ENCODE results near the gene SAMD4A.

The SAMD4A gene

DNA sequence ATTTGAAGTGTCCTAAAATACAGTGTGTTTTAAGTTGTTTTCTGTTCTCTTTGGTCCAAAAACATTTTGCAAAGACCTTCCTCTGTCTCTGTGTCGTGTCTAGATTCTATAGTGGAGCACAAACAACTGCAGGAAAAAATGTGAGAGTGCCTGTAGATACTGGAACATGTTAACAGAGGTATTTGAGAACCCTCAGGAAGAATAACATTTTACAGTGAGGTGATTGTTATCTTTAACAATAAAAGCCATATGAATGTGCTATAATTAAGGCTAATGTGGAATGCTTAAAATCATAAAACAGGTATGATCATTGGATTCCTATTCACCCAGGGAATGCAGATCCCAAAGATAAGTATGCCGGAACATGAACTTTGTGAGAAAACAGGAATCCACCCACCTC lies 98.0 kb downstream of the SAMD4A start:
- DNase-seq: no peak

DNA sequence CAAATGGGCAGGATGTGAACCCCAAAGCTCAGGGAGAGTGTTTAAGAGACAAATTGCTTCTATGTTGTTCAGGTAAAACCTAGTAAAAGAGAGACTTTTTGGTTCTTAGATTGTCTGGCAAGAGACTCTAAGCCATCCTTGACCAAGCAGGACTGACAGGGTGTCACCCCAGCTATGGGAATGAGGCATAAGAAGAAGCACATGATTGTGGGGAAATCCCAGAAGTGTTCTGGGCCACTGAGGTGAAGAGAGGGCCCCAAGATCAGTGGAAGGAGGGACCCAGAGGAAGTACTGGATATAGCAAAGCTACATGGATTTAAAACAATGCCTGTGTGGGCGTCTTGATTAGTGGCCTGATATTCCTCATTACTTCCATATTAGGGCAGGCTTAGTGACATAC lies 99.0 kb downstream of the SAMD4A start:
- no peak for DNase-seq

DNA sequence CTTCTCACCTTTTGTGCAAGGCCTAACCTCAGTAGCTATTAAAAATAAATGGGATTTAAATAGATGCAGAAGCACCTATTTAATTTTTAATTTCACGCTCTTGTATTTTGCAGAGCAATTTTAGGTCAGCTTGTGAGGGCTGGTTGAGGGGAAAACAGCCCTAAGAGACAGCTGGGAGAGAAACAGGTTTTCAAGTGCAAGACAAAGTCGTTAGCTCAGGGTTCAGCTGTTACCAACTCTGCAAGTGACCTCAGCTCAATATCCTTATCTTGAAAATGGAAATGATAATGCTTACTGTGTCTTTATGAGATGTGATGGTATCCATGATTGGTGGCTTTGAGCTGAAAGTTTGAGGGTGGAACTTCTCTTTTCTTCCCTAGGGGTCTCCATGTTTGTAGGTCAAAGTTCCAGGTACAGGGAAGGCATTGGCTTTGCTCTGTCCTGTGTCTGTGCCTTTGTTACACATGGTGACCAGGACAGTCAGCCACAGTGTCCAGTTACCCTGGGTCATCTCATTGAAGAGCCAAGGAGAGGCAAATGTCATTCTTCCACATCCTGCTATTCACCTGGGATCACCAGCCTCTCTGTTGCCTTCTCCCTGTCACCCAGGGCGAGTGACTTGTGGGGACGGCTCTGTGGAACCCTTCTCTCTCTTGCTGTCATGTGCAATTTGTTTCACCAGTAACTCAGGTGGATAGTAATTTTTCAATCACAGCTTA lies 100.3 kb downstream of the SAMD4A start:
- DNase-seq: no peak

DNA sequence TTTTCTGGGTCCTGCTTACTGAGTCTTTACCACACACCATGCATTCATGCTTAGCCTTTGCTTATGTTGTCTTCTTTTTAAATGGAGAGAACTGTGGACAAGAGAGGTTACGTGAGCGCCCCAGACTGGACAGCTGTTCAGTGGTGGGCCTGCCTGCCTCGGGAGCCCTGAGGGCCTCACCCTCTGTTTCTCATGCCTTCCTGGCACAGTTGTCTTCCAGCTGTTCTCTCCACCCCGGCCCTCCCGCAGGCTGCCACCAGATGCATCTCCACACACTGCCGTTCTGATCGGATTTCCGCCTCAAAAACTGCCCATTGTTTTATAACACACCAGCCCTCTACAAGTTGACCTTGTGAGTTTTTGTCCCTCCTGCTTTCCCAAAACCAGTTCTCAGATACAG lies 100.8 kb downstream of the SAMD4A start:
- DNase-seq: no peak

DNA sequence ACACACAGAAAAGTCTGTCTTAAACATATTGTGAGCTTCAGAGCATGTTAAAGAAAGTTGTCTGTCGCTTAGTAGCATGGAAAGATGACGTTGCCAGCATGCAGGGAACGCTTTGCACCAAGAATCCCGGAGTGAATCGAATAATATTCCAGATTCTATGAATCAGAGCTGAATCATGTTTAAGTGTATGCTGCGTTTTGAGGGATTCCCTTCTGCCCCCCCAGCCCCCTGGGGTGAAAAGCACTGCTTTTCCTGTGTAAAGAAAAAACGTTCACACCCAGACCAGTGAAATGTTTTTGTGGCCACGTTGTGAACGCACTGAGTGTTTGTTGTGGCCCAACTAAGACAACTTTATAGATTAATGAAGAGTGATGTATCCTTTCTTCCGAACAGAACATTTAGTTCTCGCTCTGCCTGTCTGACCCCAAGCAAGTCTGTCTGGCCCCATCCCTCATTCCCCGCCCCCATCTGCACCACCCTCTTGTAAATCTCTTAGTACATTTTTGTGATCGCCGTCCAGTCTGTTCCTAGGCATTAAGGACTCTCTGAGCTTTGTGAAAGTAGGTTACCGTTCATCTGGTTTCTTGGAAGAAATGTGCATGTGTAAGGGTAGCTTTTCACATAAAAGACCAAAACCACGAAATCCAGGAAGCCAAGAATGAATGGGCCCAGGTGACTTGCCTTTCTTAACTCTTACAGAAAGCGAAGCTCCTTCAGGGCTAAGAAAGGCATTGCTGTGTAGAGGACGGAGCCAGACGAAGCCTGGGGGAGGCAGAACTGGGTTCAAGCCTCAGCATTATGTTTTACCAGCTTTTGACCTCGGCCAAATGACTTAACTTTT lies 103.0 kb downstream of the SAMD4A start:
- no peak for DNase-seq

DNA sequence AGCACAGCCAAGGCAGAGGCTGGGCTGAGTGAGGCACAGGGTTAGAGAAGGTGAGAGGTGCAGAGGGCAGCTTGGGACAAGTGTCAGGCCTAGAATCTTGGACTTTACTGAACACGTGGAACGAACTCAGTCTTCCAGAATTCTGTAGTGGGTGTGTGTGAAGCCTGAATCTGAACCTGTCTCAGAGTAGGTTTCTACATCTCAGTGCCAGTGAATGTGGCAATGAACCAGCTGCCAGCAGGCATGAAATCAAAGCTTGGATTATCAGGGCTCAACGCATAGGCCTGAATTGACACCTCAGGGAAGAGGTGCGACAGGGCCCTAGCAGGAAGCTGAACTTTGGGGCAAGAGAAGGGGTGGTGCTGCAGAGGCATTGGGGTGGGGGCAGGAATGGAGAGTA lies 104.6 kb downstream of the SAMD4A start:
- DNase-seq: no peak

DNA sequence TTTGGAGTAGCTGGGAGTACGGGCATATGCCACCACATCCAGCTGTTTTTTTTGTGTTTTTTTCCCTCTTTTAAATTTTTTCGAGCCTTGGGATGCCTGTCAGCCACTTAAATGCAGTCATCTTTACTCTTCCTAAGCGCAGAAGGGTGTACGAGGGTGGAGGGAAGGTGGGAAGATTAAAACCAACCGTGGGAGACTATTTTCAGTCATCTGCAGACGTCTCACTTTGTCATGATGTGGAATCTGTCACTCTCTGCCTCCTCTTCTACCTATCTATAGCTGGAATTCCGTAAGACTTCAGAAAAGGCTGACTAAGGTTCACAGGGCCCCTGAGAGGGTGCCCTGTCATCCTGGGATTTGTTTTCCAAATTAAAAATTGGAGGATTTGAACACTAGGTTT lies 105.3 kb downstream of the SAMD4A start:
- DNase-seq: no peak

DNA sequence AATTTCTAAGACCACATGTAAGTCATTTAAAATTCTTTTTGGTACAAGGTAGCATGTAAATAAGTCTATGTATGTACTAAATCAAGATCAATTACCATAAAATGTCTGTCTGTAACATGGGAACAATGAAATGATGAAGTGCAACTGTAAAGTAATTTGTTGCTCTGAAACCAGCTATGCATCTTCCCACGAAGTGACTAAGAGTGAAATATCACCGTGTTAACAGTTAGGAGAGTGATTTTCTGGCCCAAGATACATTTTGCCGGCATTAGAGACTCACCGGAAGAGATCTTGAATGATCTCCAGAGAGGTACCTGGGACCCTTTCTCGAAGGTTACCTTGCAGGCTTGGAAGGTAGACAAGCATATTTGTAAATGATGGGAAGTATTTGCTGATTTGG lies 105.8 kb downstream of the SAMD4A start:
- DNase-seq: no peak

DNA sequence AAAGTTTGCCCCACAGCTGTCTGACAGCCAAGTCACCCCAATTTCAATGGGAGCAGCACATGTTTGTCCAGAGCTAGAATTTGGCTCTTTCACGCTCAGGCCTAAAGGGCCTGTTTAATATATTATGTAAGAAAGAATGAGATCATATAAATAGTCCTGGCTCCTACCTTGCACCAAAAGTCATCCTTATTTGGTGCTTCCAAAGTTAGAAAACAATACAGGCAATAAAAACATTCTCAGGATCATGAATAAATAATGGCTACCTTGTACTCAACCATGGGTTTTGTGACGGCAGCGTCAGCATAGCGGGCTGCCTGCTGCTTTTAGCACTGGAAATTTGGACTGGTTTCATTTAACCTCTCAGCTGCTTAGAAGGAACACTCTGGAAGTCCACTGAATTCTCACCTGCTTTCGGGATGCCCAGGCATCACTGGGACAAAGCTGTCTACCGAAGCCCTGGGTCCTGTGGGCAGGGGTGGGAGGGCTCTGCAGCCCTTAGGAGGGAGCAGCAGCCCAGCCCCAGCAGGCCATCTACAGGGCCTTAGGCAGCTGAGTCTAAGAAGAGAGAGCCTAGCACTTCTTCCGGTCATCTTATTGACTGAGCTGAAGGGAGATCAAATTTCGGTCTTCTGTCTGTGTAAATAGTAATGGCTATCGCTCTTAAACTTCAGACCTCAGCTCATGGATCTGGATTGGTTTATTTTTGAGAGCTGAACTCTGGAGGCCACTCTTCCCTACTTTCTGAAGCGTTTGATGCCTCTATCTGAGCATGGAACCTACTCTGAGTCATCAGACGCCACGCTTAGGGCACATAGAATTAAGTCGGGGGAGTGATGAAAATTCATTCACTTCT lies 106.5 kb downstream of the SAMD4A start:
- no peak for DNase-seq

DNA sequence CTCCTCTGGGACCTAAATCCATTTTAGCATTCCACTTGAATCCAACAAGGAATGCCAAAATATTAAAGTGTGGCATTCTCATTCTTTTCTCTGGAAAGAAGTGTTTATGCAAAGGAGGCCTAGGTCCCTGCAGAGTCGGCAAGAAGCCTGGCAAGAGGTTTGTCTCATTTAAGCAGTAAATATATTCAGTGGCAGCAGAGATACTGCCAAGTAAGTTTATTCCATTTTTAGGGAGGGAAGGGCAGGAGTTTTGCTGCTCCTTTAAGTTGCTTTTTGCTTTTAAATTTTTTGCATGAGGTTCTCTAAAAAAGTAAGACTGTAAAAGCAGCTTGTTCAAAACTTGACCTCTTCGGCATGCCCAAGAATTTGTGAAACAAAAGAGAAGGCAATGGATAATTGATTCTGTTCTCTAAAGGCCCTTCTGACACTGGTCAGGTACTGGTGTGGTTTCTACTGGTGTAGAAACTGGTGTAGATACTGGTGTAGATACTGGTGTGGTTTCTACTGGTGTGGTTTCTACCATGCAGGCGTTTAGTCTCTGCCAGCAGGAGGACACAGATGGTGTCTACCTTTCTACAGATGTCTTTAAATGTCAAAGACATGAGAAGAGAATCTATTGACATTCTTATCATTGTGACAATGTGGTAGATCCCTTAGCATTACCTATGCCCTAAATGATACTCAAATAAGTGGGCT lies 107.3 kb downstream of the SAMD4A start:
- DNase-seq: no peak

DNA sequence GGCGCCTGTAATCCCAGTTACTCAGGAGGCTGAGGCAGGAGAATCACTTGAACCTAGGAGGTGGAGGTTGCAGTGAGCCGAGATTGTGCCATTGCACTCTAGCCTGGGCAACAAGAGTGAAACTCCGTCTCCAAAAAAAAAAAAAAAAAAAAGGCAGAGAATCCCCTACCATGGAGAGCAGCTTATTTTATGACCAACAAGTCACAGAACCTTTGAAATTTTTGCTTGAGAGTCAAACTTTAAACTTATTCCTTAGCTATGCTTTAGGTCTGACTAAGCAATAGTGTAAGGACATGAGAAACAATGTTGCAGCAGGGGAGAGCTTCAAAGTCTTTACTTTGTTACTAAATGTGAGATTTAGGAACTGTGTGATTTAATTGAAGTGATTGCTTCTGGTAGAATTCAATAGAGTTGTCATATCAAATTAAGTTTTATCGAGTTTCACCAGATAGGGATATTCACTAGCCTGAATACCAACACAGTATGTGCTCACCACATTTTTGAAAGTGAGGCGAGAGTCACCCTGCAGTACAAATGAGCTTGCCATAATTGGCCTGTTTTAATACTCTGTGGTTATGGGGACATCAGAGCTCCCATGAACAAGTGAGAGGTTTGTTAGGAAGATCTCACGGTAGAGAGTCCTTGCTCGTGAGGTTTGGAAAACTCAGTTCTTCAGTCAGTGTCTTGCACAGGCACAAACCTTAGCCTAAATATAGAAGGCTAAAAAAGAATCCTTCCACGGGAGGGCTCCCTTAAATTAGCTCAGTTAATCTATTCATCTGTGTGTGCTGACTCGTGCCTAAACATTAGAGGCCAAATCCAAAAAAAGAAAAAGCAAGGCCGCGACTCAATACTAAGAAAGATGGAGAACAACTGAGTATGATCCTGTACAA lies 108.6 kb downstream of the SAMD4A start:
- no peak for DNase-seq

DNA sequence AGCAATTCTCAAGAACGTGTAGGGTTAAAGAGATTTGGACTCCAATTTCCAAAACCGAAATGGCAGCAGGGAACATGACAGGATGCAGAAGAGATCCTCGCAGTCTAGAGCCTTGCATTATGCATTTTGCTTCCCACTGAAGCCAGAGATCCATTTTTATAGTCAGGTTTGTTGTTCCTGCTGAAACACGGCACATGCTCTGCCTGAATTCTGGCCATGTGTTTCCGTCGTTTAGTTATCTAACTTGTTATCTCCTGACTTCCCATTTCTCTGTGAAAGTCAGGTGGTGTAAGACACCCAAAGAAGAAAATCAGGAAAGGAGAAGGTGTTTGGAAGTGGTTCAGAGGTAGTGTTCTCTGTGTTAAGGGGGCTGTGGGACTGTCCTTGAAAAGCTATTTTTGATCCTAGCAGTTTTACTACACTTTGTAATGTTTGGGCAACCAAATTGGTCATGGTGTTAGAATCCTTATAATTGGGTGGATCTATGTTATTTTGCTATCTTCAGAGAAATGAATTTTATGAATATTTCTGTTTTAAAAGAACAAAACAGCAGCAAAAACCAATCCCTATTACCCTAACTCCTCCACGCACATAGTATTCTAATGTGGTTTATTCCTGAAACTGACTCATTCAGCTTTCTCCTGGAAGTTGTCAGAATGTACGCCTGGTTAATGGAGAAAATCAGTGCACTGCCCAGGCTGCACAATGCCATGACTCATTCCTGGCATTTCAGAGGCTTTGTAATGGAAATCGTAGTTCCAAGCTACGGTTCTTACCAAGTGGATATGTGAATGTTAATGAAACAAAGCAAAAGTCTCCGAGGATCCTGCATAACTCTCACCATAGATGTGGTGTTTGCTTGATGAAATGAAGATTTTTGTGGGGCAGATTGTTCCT lies 110.1 kb downstream of the SAMD4A start:
- no peak for DNase-seq

DNA sequence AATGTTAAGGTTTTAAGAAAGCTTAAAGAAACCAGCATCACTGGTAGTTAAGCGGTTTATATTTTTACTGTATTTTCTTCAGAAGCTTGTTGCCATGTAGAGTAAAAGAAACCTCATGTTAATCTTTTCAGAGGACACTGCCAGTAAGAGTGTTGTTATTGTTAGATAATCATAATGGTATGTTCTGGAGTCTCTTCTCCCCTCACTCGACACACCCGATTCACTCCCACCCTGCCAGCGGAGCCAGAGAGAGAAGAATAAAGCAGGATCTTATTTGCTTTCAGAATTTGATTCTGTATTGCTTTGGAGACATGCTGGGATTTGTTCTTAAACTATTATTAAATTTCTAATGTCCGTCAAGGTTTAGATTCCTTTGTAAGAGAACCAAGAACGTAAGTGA lies 113.7 kb downstream of the SAMD4A start:
- no peak for DNase-seq

DNA sequence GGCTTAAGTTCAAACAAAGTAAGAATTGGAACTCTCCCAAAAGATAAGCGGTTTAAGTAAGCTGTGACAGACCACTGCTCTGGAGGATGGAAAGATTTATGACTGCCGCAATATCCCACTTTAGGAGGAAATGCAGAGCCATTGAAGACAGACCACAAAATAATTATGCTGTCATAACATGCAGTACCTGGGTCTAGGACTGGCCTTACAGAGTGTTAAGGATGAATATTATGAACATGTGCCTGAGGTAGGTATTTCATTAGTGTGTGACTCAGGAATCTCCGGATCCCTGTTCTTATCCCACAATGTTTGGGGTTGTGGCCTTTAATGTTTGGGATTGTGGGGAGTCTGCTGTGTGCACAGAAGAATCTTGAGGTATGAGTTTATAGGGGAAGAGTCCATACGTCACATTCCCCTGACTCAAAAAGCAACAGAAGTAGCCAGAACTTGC lies 114.9 kb downstream of the SAMD4A start:
- no peak for DNase-seq

DNA sequence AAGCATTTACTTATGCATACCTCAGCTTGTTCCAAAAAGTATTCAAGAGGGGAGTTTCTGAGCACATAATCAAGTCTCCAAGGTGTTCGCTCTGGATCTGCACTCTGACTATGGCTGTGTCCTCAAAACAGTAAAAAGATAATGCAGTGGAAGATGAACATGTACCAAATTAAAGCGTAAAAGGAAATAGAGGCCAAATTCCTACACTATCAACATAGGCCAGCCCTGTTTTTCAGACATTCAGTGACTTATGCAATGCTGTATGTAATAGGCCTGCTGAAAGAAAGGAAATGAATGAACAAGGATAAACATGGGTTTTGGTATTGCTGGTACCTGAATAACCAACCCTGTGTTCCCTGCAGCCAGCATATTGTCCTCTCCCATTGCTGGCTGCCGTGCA lies 115.7 kb downstream of the SAMD4A start:
- DNase-seq: no peak

DNA sequence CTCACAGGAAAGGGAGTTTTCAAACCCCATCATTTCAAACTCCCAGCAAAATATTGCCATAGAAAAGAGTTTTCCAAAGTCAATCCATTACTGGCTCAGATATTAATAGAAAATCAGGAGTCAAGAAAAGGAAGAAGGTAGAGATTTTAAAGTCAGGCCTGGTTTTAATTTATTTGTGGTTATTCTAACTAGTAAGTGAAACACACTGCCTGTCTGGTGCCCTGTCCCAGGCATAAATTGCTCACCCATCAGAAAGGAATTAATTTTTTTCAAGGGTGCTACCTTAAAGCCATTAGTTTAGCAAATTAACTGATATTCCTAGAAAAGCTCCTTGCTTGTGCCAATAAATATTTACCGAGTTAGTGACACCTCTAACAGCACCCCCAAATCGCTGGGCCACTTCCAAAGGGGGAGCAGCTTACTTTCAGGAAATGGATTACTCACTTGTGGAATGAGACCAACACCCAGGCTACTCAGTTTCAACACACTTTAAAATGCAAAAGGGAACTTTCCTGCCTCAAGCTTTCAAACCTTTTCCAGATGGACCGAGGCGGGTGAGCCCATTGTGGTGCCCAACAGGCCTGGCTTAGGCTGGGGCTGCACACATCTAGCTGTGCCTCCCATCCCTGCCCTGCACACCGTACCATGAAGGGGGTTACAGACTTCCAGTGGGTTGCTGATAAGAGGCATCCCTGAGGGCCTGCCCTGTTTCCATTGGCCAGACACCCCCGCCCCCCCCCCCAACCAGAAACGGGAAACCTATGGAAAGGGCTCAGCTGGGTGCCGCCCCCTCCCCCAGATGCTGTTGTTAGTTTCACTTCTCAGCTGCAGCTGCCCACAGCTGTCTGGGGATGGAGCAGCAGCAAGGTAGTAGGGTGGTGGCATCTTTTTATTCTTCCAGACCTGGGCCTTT lies 117.2 kb downstream of the SAMD4A start:
- DNase-seq: no peak

DNA sequence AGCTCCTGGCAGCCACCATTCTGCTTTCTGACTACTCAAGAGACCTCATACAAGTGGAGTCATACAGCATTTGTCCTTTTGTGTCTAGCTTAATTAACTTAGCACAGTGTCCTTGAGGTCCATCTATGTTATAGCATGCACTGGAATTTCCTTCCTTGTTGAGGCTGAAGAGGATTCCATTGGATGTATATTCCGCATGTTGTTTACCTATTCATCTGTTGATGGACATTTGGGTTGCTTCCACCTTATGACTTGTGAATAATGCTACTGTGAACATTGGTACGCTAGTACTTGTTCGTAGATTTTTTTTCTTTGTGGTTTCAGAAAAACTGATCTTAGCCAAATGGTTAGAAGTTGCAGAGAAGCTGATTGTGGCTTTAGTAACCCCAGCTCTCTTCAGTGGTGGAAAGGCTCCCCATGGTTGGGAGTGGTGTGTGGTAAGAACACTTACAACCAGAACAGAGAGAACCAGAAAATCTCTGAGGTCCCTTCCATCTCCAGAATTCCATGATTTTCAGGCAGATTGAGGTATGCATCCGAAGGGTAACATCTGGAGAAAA lies 118.4 kb downstream of the SAMD4A start:
- no peak for DNase-seq

DNA sequence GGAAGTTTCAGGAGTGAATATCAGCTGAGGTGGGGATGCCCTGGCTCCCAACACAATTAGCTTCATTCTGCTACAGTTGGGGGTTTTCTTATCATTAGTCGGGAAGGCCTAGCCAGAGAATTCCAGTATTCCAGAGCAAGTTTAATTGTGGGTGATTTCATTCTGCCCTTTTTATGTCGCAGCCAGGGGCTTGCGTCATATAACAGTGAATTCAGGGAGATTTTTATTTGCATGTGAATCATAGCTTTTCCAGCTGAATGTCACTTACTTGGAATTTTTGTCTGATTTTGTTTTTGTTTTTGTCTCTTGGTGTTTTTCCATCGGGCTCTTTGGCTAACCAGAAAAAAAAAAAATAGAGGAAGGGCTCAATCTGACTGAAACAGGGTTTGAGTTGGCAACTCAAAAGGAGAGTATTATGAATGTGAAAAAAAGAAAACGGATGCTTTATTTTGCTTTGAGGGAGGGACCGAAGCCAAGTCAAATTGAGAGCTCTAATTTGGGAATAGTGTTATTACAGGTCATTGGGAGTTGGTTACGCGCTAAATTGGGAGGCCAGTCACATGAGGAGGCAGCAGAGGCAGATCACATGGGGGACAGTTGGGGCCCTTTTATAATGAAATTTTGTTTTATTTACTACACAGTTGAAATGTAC lies 119.4 kb downstream of the SAMD4A start:
- no peak for DNase-seq
